HepG2 (cell line): Measurements from ENCODE around the gene NT5DC4. TPM values are rescaled to one million over a fixed set of nuclear protein-coding genes. Genes with fewer than 3 reads are reported as not detected.

Experiments
- ARID2 ChIP-seq: sonication (generic); formaldehyde crosslinking; IDR thresholded peaks from 2 replicates; pipeline ENCODE4 v1.8.1; 2022; ENCODE audit warnings: mild to moderate bottlenecking, missing genetic modification reagents, borderline replicate concordance
- HNF4A ChIP-seq: sonication (generic); formaldehyde crosslinking; IDR thresholded peaks from 2 replicates; pipeline ENCODE4 v1.4.0; 2020; ENCODE audit warnings: missing genetic modification reagents
- HNRNPL ChIP-seq: fragments of 200-400 bp; formaldehyde crosslinking; IDR thresholded peaks from 2 replicates; pipeline ENCODE4 v1.6.1; 2017; ENCODE audit warnings: mild to moderate bottlenecking, low read depth, low read length
- KDM2A ChIP-seq: sonication (generic); formaldehyde crosslinking; IDR thresholded peaks from 2 replicates; pipeline ENCODE4 v1.4.0; 2020; ENCODE audit warnings: low read depth, missing genetic modification reagents, borderline replicate concordance
- PTBP1 ChIP-seq: fragments of 200-400 bp; formaldehyde crosslinking; IDR thresholded peaks from 2 replicates; pipeline ENCODE4 v1.6.1; 2018; ENCODE audit warnings: low read length, low read depth; ENCODE audit not compliant: poor library complexity, severe bottlenecking
- RXRA ChIP-seq: sonication (generic); formaldehyde crosslinking; IDR thresholded peaks from 2 replicates; pipeline ENCODE4 v1.5.1; 2020; ENCODE audit warnings: missing genetic modification reagents
- XRCC5 ChIP-seq: fragments of 200-400 bp; formaldehyde crosslinking; optimal IDR thresholded peaks from 2 replicates; pipeline ENCODE3; 2017; ENCODE audit warnings: mild to moderate bottlenecking, low read length
- ZNF124 ChIP-seq: sonication (generic); formaldehyde crosslinking; IDR thresholded peaks from 2 replicates; pipeline ENCODE4 v1.4.0; 2020; ENCODE audit warnings: missing genetic modification reagents
- ZNF20 ChIP-seq: sonication (generic); formaldehyde crosslinking; IDR thresholded peaks from 2 replicates; pipeline ENCODE4 v1.4.0; 2020; ENCODE audit warnings: mild to moderate bottlenecking, moderate library complexity, missing genetic modification reagents
- ZNF24 ChIP-seq: fragments of 450-650 bp; IDR thresholded peaks from 2 replicates; pipeline ENCODE4 v1.6.1; 2017; ENCODE audit warnings: antibody characterized with exemption, mild to moderate bottlenecking
- polyA plus RNA-seq, 8 experiments: library from polyadenylated mRNA; depleted of rRNA in 3 of 8; stranded (reverse) in 7 of 8; unstranded in 1 of 8; fragments of >200 nt; fragmentation: Illumina TruSeq in 4 of 8; extraction: Trizol in 4 of 8; gene quantifications; 2 replicates each; pipeline versions ENCODE4 v1.2.1 to v1.2.3, GENCODE V29; 2011 to 2016; ENCODE audit warnings: low read depth in 4 of 8, missing spikeins in 1 of 8, mixed read lengths in 1 of 8; ENCODE audit not compliant: insufficient read depth in 1 of 8
- total RNA-seq, 5 experiments: library from RNA; depleted of rRNA; stranded (reverse); fragments of >200 nt; fragmentation: Illumina TruSeq; extraction: Trizol; gene quantifications; 2 replicates each; pipeline ENCODE4 v1.2.3, GENCODE V29; 2016; ENCODE audit warnings: low read depth in 1 of 5
- TF ChIP-seq, protein P1 (sequence below), 2 experiments: sonication (generic) in 1 of 2; formaldehyde crosslinking in 1 of 2; IDR thresholded peaks; 2 replicates each; pipeline versions ENCODE4 v1.6.1 to v1.9.0; 2014 to 2022; ENCODE audit warnings: antibody characterized with exemption in 1 of 2, borderline replicate concordance in 1 of 2, inconsistent platforms in 1 of 2, low read depth in 1 of 2, missing genetic modification reagents in 1 of 2
- TF ChIP-seq, protein P2 (sequence below): IDR thresholded peaks from 2 replicates; pipeline ENCODE4 v1.4.0; 2020; ENCODE audit warnings: mild to moderate bottlenecking, missing genetic modification reagents
- TF ChIP-seq, protein P3 (sequence below): IDR thresholded peaks from 2 replicates; pipeline ENCODE4 v1.6.1; 2016; ENCODE audit warnings: low read depth, borderline replicate concordance
- TF ChIP-seq, protein P4 (sequence below): sonication (generic); formaldehyde crosslinking; IDR thresholded peaks from 2 replicates; pipeline ENCODE4 v1.9.0; 2022; ENCODE audit warnings: missing genetic modification reagents, mild to moderate bottlenecking, borderline replicate concordance

The NT5DC4 gene
- total and polyA plus RNA-seq, 2 of the 13 experiments (the other 11 are each of a cell fraction or from before 2014, with no cell fraction given), result 0.04 to 4.2 TPM

DNA sequence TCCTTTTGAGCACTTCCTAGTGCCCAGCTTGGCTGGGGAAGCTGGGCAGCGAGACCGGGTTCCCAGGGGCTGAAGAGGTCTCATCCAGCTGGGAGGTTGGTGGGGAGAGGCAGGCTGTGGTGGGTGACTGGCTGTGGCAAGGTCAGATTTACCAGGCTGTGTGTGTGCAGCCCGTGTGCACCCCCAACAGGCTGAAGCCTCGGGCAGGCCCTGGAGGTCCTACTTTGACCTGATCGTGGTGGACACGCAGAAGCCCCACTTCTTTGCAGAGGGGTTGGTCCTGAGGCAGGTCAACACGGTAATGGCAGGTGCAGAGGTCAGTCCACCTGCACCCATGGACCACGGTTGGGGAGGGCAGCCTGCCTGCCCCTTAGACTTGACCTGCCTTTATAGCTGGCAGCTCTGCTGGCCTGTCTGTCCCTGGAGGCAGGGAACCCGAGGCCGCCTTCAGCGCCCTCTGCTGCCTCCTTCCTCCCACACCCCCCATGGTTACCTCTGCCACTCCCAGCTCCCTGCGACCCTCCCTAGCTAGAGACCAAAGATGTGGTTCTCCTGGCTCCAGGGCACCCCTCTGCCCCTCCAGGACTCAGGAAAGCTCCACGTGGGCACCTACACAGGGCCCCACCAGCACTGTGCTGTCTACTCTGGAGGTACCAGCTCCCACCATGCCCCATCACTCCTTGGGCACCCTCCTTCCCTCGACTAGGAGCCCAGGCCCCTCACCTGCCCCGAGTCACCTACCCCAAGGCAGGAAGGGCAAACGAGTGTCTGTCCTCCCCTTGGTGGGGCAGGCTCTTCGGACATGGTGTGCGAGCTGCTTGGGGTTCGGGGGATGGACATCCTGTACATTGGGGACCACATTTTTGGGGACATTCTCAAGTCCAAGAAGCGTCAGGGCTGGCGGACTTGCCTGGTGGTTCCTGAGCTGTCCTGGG, 4.0 kb downstream of the NT5DC4 start (continued):
- TF ChIP-seq HNF4A (CRISPR knock-in tag) (peak; percentile 47; the same call in 1 of the 2 replicates), ARID2 (0 out of 2 replicates have a peak, but pooled peaks have one; percentile 56), XRCC5 (peak; percentile 58), RXRA (CRISPR knock-in tag) (peak; percentile 59; the same call in 1 of the 2 replicates), KDM2A (CRISPR knock-in tag) (peak; percentile 48; the same call in 1 of the 2 replicates), ZNF124 (CRISPR knock-in tag) (0 out of 2 replicates have a peak, but pooled peaks have one; percentile 46), ZNF24 (no peak), HNRNPL (0 out of 2 replicates have a peak, but pooled peaks have one; percentile 50), PTBP1 (no peak), ZNF20 (CRISPR knock-in tag) (no peak)
- TF ChIP-seq, protein P1, sequence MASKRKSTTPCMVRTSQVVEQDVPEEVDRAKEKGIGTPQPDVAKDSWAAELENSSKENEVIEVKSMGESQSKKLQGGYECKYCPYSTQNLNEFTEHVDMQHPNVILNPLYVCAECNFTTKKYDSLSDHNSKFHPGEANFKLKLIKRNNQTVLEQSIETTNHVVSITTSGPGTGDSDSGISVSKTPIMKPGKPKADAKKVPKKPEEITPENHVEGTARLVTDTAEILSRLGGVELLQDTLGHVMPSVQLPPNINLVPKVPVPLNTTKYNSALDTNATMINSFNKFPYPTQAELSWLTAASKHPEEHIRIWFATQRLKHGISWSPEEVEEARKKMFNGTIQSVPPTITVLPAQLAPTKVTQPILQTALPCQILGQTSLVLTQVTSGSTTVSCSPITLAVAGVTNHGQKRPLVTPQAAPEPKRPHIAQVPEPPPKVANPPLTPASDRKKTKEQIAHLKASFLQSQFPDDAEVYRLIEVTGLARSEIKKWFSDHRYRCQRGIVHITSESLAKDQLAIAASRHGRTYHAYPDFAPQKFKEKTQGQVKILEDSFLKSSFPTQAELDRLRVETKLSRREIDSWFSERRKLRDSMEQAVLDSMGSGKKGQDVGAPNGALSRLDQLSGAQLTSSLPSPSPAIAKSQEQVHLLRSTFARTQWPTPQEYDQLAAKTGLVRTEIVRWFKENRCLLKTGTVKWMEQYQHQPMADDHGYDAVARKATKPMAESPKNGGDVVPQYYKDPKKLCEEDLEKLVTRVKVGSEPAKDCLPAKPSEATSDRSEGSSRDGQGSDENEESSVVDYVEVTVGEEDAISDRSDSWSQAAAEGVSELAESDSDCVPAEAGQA (IDR thresholded peaks at IDR 0.05; ENCODE audit: low read depth), result no peak
- TF ChIP-seq, protein P1 (CRISPR knock-in tag; IDR thresholded peaks at IDR 0.05; ENCODE audit: borderline replicate concordance), result no peak
- TF ChIP-seq, protein P2, sequence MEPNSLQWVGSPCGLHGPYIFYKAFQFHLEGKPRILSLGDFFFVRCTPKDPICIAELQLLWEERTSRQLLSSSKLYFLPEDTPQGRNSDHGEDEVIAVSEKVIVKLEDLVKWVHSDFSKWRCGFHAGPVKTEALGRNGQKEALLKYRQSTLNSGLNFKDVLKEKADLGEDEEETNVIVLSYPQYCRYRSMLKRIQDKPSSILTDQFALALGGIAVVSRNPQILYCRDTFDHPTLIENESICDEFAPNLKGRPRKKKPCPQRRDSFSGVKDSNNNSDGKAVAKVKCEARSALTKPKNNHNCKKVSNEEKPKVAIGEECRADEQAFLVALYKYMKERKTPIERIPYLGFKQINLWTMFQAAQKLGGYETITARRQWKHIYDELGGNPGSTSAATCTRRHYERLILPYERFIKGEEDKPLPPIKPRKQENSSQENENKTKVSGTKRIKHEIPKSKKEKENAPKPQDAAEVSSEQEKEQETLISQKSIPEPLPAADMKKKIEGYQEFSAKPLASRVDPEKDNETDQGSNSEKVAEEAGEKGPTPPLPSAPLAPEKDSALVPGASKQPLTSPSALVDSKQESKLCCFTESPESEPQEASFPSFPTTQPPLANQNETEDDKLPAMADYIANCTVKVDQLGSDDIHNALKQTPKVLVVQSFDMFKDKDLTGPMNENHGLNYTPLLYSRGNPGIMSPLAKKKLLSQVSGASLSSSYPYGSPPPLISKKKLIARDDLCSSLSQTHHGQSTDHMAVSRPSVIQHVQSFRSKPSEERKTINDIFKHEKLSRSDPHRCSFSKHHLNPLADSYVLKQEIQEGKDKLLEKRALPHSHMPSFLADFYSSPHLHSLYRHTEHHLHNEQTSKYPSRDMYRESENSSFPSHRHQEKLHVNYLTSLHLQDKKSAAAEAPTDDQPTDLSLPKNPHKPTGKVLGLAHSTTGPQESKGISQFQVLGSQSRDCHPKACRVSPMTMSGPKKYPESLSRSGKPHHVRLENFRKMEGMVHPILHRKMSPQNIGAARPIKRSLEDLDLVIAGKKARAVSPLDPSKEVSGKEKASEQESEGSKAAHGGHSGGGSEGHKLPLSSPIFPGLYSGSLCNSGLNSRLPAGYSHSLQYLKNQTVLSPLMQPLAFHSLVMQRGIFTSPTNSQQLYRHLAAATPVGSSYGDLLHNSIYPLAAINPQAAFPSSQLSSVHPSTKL (CRISPR knock-in tag), result peak; percentile 34; the same call in 1 of the 2 replicates
- TF ChIP-seq, protein P3, sequence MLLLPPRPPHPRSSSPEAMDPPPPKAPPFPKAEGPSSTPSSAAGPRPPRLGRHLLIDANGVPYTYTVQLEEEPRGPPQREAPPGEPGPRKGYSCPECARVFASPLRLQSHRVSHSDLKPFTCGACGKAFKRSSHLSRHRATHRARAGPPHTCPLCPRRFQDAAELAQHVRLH (CRISPR knock-in tag), result 0 out of 2 replicates have a peak, but pooled peaks have one; percentile 25
- TF ChIP-seq, protein P4, sequence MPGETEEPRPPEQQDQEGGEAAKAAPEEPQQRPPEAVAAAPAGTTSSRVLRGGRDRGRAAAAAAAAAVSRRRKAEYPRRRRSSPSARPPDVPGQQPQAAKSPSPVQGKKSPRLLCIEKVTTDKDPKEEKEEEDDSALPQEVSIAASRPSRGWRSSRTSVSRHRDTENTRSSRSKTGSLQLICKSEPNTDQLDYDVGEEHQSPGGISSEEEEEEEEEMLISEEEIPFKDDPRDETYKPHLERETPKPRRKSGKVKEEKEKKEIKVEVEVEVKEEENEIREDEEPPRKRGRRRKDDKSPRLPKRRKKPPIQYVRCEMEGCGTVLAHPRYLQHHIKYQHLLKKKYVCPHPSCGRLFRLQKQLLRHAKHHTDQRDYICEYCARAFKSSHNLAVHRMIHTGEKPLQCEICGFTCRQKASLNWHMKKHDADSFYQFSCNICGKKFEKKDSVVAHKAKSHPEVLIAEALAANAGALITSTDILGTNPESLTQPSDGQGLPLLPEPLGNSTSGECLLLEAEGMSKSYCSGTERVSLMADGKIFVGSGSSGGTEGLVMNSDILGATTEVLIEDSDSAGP (CRISPR knock-in tag), result 0 out of 2 replicates have a peak, but pooled peaks have one; percentile 48
